HCT116 (cell line): ENCODE measurements around the gene KDM7A. TPM values are rescaled to one million over a fixed set of nuclear protein-coding genes. Genes with fewer than 3 reads are reported as not detected.

Experiments used
- ATAC-seq: fragments of 200-7000 bp; cut with Tn5 transposase; 2 replicates; pipeline ENCODE4 v1.9.1; 2020; ENCODE audit warnings: mild to moderate bottlenecking, moderate library complexity
- BruUV-seq: library from RNA; stranded (reverse); fragments of 400-500 nt; replicated peaks from 2 replicates; lab custom pipeline; 2021; lab: Mats Ljungman, UMichigan
- CTCF ChIA-PET: fragments of 300-600 bp; sonication (Branson Sonifier 250); formaldehyde crosslinking; loops from one replicate; lab custom pipeline; 2021; ENCODE audit warnings: antibody characterized with exemption; lab: Charles Lee
- POLR2A ChIA-PET: fragments of 300-600, 350-600 bp; sonication (Branson Sonifier 250); formaldehyde crosslinking; loops from one replicate; lab custom pipeline; 2021; ENCODE audit warnings: antibody characterized with exemption; lab: Charles Lee
- RAD21 ChIA-PET, 2 experiments: fragments of 300-600 bp; sonication (Branson Sonifier 250); formaldehyde crosslinking; loops; one replicate each; lab custom pipeline; 2023; ENCODE audit warnings: low total read pairs in 2 of 2; ENCODE audit not compliant: uncharacterized antibody in 2 of 2, unreplicated experiment in 2 of 2, low non-redundant PET in 1 of 2; lab: Charles Lee
- DNase-seq: peaks from one replicate; pipeline ENCODE4 v3.0.0-alpha.2; 2010; ENCODE audit warnings: low read depth, low spot score
- H2AFZ ChIP-seq: fragments of 200-600 bp; shearing (Covaris generic), sonication (generic); 2 replicates; pipeline ENCODE4 v1.6.1; 2017; ENCODE audit warnings: low read depth, mixed run types, mixed read lengths, antibody characterized with exemption, low read length; ENCODE audit not compliant: poor library complexity, severe bottlenecking
- H3K27ac ChIP-seq: 2 replicates; pipeline ENCODE4 v1.5.1; 2012; ENCODE audit warnings: low read depth, low read length
- H3K27me3 ChIP-seq: fragments of 200-600 bp; sonication (generic); 2 replicates; pipeline ENCODE4 v1.6.1; 2016; ENCODE audit warnings: mixed run types, low read length, mixed read lengths; ENCODE audit not compliant: insufficient read depth
- H3K36me3 ChIP-seq, 2 experiments: fragments of 200-500 bp in 1 of 2; fragments of 200-600 bp in 1 of 2; sonication (Bioruptor generic) in 1 of 2; sonication (generic) in 1 of 2; 2 replicates each; pipeline versions ENCODE4 v1.5.1 to v1.6.1; 2014 to 2016; ENCODE audit warnings: low read length in 2 of 2, inconsistent platforms in 1 of 2, mixed read lengths in 1 of 2, mixed run types in 1 of 2; ENCODE audit not compliant: insufficient read depth in 2 of 2, control insufficient read depth in 1 of 2
- H3K4me1 ChIP-seq, 2 experiments: fragments of 200-600 bp in 1 of 2; sonication (generic) in 1 of 2; 2 replicates each; pipeline versions ENCODE4 v1.5.1 to v1.6.1; 2012 to 2017; ENCODE audit warnings: low read length in 2 of 2, inconsistent platforms in 1 of 2, mild to moderate bottlenecking in 1 of 2, mixed read lengths in 1 of 2, mixed run types in 1 of 2, moderate library complexity in 1 of 2; ENCODE audit not compliant: insufficient read depth in 2 of 2, control insufficient read depth in 1 of 2
- H3K4me2 ChIP-seq: fragments of 200-600 bp; sonication (generic); 2 replicates; pipeline ENCODE4 v1.6.1; 2017; ENCODE audit warnings: mixed run types, low read length, mixed read lengths
- H3K4me3 ChIP-seq, 2 experiments: fragments of 200-600 bp in 1 of 2; sonication (generic) in 1 of 2; replicated peaks in 1 of 2; 2 replicates each; pipeline ENCODE4 v1.5.1; 2011 to 2016; ENCODE audit warnings: low read length in 2 of 2, control low read depth in 1 of 2, low read depth in 1 of 2, mild to moderate bottlenecking in 1 of 2, mixed read lengths in 1 of 2, mixed run types in 1 of 2
- H3K79me2 ChIP-seq: fragments of 200-600 bp; sonication (generic); 2 replicates; pipeline ENCODE4 v1.6.1; 2017; ENCODE audit warnings: mild to moderate bottlenecking, mixed run types, low read length, moderate library complexity, mixed read lengths; ENCODE audit not compliant: insufficient read depth
- H3K9ac ChIP-seq: fragments of 200-600 bp; sonication (generic); 2 replicates; pipeline ENCODE4 v1.6.1; 2016; ENCODE audit warnings: low read length, mixed read lengths
- H3K9me2 ChIP-seq: fragments of 200-600 bp; sonication (generic), shearing (Covaris generic); 2 replicates; pipeline ENCODE4 v1.6.1; 2017; ENCODE audit warnings: mixed run types, mild to moderate bottlenecking, moderate library complexity; ENCODE audit not compliant: insufficient read depth
- H3K9me3 ChIP-seq, 2 experiments: fragments of 200-500 bp in 1 of 2; fragments of 200-600 bp in 1 of 2; sonication (Bioruptor generic) in 1 of 2; sonication (generic) in 1 of 2; 2 replicates each; pipeline ENCODE4 v1.6.1; 2014 to 2017; ENCODE audit warnings: low read length in 2 of 2, mixed read lengths in 2 of 2, inconsistent platforms in 1 of 2, low read depth in 1 of 2, mild to moderate bottlenecking in 1 of 2, mixed run types in 1 of 2, moderate library complexity in 1 of 2; ENCODE audit not compliant: control insufficient read depth in 1 of 2, insufficient read depth in 1 of 2
- H4K20me1 ChIP-seq: fragments of 200-600 bp; sonication (generic), shearing (Covaris generic); 2 replicates; pipeline ENCODE4 v1.6.1; 2017; ENCODE audit warnings: mixed run types, mild to moderate bottlenecking, moderate library complexity; ENCODE audit not compliant: insufficient read depth
- CBX3 ChIP-seq: IDR thresholded peaks from 2 replicates; pipeline ENCODE4 v1.6.1; 2012; ENCODE audit warnings: low read depth
- CEBPB ChIP-seq: IDR thresholded peaks from 2 replicates; pipeline ENCODE4 v1.6.1; 2012; ENCODE audit warnings: low read depth
- EGR1 ChIP-seq: IDR thresholded peaks from 2 replicates; pipeline ENCODE4 v1.6.1; 2012; ENCODE audit warnings: low read depth
- ELF1 ChIP-seq: IDR thresholded peaks from 2 replicates; pipeline ENCODE4 v1.6.1; 2012; ENCODE audit warnings: low read depth, borderline replicate concordance
- EZH2 ChIP-seq: fragments of 200-600 bp; sonication (generic); IDR thresholded peaks from 2 replicates; pipeline ENCODE4 v1.6.1; 2017; ENCODE audit warnings: antibody characterized with exemption, mixed run types
- EZH2phosphoT487 ChIP-seq: fragments of 200-600 bp; IDR thresholded peaks from 2 replicates; pipeline ENCODE4 v1.6.1; 2018; ENCODE audit warnings: antibody characterized with exemption, borderline replicate concordance
- FOSL1 ChIP-seq: IDR thresholded peaks from 2 replicates; pipeline ENCODE4 v1.6.1; 2012; ENCODE audit warnings: low read depth
- JUND ChIP-seq: IDR thresholded peaks from 2 replicates; pipeline ENCODE4 v1.6.1; 2012
- POLR2A ChIP-seq: IDR thresholded peaks from 2 replicates; pipeline ENCODE4 v1.7.0; 2011; ENCODE audit warnings: borderline replicate concordance; ENCODE audit not compliant: insufficient read depth, insufficient read length; ENCODE audit errors: extremely low read depth
- POLR2AphosphoS5 ChIP-seq: IDR thresholded peaks from 2 replicates; pipeline ENCODE4 v1.6.1; 2011; ENCODE audit warnings: mild to moderate bottlenecking, low read depth, low read length, moderate library complexity
- SP1 ChIP-seq: IDR thresholded peaks from 2 replicates; pipeline ENCODE4 v1.6.1; 2012; ENCODE audit warnings: low read depth
- SRF ChIP-seq: IDR thresholded peaks from 2 replicates; pipeline ENCODE4 v1.6.1; 2012; ENCODE audit warnings: low read depth
- YY1 ChIP-seq: IDR thresholded peaks from 2 replicates; pipeline ENCODE4 v1.6.1; 2011; ENCODE audit warnings: low read length, low read depth, moderate library complexity, mild to moderate bottlenecking; ENCODE audit not compliant: insufficient replicate concordance; ENCODE audit errors: extremely low read depth
- ZFX ChIP-seq: fragments of 450-650 bp; IDR thresholded peaks from 2 replicates; pipeline ENCODE4 v1.6.1; 2017
- intact Hi-C: fragments of 100-400 bp; cut with micrococcal nuclease; formaldehyde crosslinking; loops from 2 replicates; pipeline ENCODE4 v1.10.0; 2022
- total RNA-seq: library from RNA; stranded (reverse); gene quantifications from one replicate; pipeline ENCODE4 v1.2.1, GENCODE V29; 2021; ENCODE audit not compliant: unreplicated experiment

Gene KDM7A
- total RNA-seq, 1 experiment from 2014 or later, result 11.6 TPM

DNA sequence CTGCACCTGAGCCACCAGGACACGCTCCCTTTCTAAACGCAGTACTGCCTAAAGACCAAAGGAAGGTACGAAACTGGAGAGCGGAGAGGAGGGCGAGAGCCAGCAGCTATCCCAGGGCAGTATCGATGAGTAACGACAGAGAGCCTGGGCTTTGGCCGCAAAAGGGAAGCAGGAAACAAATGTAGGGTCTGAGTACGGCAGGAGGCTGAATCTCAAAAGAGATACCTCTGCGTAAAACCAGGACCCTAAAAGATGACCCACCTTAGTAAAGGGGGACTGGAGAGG is 134.5 kb downstream of the KDM7A start:
- DNase-seq (no peak), ATAC-seq (no peak)
- H3K4me2 ChIP-seq, result no peak overlapping the region
- intact Hi-C loops, result no loop called here
- no peaks in the 10 kb centered on the region for H3K79me2 ChIP-seq
- no peaks in the 10 kb centered on the region for H3K9me2 ChIP-seq
- H3K36me3 ChIP-seq, result no peaks in the 10 kb centered on the region
- CTCF ChIA-PET, result interaction anchor here (1.4 kb wide), 1 partner anchor 421 kb away, joined by 4 read pairs; no protein-coding TSS in a partner anchor
- no TSS peak for BruUV-seq
- H3K27me3 ChIP-seq, result no peaks in the 10 kb centered on the region
- no peaks in the 10 kb centered on the region for H3K4me1 ChIP-seq
- no peak overlapping the region for H3K9ac ChIP-seq
- no peaks in the 10 kb centered on the region for H3K9me3 ChIP-seq
- RAD21 ChIA-PET, result no interaction called here
- TF ChIP-seq EZH2 (no peak), ZFX (no peak), POLR2AphosphoS5 (no peak), EZH2phosphoT487 (no peak), FOSL1 (no peak), CEBPB (no peak), SP1 (no peak), CBX3 (no peak), YY1 (no peak)
- TF ChIP-seq, all 23 proteins: peak for 0
- no peaks in the 10 kb centered on the region for H4K20me1 ChIP-seq
- no peak overlapping the region for H3K4me3 ChIP-seq
- no peak overlapping the region for H2AFZ ChIP-seq
- POLR2A ChIA-PET, result no interaction called here
- no peak overlapping the region for H3K27ac ChIP-seq

DNA sequence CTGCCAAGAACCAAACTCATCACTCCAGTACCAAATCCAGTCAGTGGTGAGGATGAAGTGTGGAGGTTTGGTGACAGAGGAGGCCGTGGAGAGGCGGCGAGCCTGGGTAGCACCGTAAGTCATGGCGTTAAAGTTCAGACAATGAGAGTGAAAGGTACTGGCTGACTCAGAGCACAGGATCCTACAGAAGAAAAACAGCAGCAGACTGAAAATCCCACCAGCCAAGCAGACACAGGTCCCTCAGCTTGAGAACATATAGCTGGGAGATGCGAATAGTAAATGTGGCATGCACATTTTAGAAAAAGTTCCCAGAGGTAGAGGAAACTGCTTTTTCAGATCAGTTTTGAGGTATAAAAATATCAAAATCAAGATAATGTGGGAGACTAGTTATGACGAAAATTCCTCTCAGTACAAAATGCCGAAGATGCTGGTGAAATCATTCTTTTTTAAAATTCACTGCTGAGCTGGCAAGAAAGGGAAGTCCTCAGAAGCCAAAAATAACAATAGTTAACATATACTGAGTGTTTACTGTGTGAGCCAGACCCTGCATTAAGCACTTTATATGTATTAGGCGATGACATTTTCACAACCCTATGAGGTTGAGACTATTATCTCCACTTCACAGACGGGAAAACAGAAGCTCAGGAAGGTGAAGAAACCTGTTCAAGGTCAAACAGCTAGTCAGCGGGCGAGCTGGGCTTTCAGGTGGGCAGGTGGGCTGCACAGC is 135.0 kb downstream of the KDM7A start:
- Histone ChIP-seq H3K27me3 (no peaks in the 10 kb centered on the region), H4K20me1 (no peaks in the 10 kb centered on the region), H3K4me1 (no peaks in the 10 kb centered on the region), H3K27ac (no peak overlapping the region), H3K36me3 (no peaks in the 10 kb centered on the region), H3K9ac (no peak overlapping the region), H3K4me3 (no peak overlapping the region), H3K4me2 (no peak overlapping the region), H2AFZ (no peak overlapping the region), H3K9me3 (no peaks in the 10 kb centered on the region), H3K79me2 (no peaks in the 10 kb centered on the region), H3K9me2 (no peaks in the 10 kb centered on the region)
- no peak for ATAC-seq
- RAD21 ChIA-PET, result no interaction called here
- POLR2A ChIA-PET, result no interaction called here
- intact Hi-C loops, result no loop called here
- TF ChIP-seq JUND, result no peak
- no peak for TF ChIP-seq CEBPB
- TF ChIP-seq ELF1, result no peak
- TF ChIP-seq SRF, result no peak
- TF ChIP-seq POLR2AphosphoS5, result no peak
- TF ChIP-seq POLR2A, result no peak
- TF ChIP-seq SP1, result no peak
- no peak for TF ChIP-seq EZH2
- no peak for TF ChIP-seq CBX3
- no peak for TF ChIP-seq EGR1
- CTCF ChIA-PET, result interaction anchor here (1.4 kb wide), 1 partner anchor 421 kb away, joined by 4 read pairs; no protein-coding TSS in a partner anchor
- no TSS peak for BruUV-seq
- DNase-seq, result no peak
